WTC11 (cell line): ENCODE results near the gene ESR2.

Experiments used
- ETV6 ChIP-seq: sonication (generic); formaldehyde crosslinking; IDR thresholded peaks from 2 replicates; pipeline ENCODE4 v1.8.1; 2022; ENCODE audit warnings: mild to moderate bottlenecking, missing genetic modification reagents
- TEAD4 ChIP-seq: sonication (generic); formaldehyde crosslinking; IDR thresholded peaks from 2 replicates; pipeline ENCODE4 v1.8.0; 2022; ENCODE audit warnings: mild to moderate bottlenecking, missing genetic modification reagents
- TF ChIP-seq, protein P1 (sequence below): sonication (generic); formaldehyde crosslinking; conservative IDR thresholded peaks from 2 replicates; pipeline ENCODE4 v1.8.1; 2022; ENCODE audit warnings: mild to moderate bottlenecking, missing genetic modification reagents
- TF ChIP-seq, protein P2 (sequence below): fragments of 200-600 bp; IDR thresholded peaks from 2 replicates; pipeline ENCODE4 v1.8.0; 2022; ENCODE audit warnings: antibody characterized with exemption
- TF ChIP-seq, protein P3 (sequence below): sonication (generic); formaldehyde crosslinking; IDR thresholded peaks from 2 replicates; pipeline ENCODE4 v1.8.1; 2022; ENCODE audit warnings: low read depth, missing genetic modification reagents, borderline replicate concordance
- TF ChIP-seq, protein P4 (sequence below): sonication (generic); formaldehyde crosslinking; IDR thresholded peaks from 2 replicates; pipeline ENCODE4 v1.8.1; 2022; ENCODE audit warnings: mild to moderate bottlenecking, missing genetic modification reagents, moderate library complexity, borderline replicate concordance

DNA sequence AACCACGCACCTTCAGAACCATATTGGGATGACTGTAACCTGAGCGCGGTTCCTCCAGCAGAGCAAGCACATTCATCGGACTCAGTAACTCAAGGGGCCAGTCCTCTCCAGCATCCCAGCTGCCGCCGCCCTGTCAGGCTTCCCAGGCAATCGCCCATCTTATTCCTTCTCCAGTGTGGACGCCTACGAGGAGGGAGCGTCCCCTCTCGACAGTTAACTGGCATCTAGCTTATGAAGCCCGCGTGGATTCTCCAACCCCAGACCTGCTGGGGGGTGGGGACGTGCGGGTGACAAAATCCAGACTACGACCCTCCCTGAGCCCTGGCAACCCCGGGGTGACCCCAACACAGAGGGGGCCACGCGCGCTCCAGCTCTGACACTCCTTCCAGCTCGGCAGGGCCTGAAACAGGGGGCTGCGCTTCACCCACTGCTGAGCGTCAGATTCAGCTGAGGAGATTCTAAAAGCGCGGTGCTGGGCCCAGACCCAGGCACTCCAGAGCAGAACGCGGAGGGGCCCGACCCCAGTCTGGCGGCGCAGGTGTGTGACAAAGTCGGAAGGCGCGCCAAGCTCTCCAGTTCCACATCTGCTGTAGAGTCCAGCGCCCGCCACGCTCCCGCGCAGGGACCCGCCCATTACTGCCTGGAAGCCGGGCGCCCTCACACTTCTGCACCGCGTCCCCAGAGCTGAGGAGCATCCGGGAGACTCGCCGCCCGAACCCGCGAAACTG, 43.9 kb upstream of the ESR2 start:
- TF ChIP-seq, protein P1, sequence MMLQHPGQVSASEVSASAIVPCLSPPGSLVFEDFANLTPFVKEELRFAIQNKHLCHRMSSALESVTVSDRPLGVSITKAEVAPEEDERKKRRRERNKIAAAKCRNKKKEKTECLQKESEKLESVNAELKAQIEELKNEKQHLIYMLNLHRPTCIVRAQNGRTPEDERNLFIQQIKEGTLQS (CRISPR knock-in tag): no peak
- TF ChIP-seq, protein P2, sequence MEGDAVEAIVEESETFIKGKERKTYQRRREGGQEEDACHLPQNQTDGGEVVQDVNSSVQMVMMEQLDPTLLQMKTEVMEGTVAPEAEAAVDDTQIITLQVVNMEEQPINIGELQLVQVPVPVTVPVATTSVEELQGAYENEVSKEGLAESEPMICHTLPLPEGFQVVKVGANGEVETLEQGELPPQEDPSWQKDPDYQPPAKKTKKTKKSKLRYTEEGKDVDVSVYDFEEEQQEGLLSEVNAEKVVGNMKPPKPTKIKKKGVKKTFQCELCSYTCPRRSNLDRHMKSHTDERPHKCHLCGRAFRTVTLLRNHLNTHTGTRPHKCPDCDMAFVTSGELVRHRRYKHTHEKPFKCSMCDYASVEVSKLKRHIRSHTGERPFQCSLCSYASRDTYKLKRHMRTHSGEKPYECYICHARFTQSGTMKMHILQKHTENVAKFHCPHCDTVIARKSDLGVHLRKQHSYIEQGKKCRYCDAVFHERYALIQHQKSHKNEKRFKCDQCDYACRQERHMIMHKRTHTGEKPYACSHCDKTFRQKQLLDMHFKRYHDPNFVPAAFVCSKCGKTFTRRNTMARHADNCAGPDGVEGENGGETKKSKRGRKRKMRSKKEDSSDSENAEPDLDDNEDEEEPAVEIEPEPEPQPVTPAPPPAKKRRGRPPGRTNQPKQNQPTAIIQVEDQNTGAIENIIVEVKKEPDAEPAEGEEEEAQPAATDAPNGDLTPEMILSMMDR: no peak
- TF ChIP-seq, protein P3, sequence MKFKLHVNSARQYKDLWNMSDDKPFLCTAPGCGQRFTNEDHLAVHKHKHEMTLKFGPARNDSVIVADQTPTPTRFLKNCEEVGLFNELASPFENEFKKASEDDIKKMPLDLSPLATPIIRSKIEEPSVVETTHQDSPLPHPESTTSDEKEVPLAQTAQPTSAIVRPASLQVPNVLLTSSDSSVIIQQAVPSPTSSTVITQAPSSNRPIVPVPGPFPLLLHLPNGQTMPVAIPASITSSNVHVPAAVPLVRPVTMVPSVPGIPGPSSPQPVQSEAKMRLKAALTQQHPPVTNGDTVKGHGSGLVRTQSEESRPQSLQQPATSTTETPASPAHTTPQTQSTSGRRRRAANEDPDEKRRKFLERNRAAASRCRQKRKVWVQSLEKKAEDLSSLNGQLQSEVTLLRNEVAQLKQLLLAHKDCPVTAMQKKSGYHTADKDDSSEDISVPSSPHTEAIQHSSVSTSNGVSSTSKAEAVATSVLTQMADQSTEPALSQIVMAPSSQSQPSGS (CRISPR knock-in tag): no peak
- TF ChIP-seq TEAD4 (CRISPR knock-in tag) (no peak), ETV6 (CRISPR knock-in tag) (no peak)
- TF ChIP-seq, protein P4, sequence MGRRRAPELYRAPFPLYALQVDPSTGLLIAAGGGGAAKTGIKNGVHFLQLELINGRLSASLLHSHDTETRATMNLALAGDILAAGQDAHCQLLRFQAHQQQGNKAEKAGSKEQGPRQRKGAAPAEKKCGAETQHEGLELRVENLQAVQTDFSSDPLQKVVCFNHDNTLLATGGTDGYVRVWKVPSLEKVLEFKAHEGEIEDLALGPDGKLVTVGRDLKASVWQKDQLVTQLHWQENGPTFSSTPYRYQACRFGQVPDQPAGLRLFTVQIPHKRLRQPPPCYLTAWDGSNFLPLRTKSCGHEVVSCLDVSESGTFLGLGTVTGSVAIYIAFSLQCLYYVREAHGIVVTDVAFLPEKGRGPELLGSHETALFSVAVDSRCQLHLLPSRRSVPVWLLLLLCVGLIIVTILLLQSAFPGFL: no peak
